ENCODE results near the gene S1PR3. TPM values are rescaled to one million over a fixed set of nuclear protein-coding genes. Genes with fewer than 3 reads are reported as not detected.

Gene S1PR3
- polyA plus RNA-seq, 4 donors, result 0.22 to 6.1 (median 3.3) TPM

DNA sequence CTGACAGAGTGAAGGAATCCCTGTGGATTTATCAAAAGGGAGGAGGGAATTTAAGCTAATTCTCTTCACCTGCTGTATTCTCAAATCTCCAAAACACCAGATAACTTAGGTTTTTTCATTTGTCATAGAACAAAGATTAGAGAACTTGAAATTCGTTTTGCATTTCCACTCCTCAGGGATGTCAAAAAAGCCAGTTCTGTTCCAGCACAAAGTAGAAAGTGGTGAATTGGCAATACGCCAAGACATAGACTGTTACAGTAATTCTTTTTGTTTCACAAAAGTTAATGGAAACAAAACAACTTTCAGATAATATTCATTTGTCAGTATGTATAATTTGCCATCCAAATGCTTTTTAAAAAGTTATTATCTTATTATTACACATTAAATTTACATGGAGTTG, 15.0 kb downstream of the S1PR3 start:
- DNase-seq (no peak), FAIRE-seq (no peak)

DNA sequence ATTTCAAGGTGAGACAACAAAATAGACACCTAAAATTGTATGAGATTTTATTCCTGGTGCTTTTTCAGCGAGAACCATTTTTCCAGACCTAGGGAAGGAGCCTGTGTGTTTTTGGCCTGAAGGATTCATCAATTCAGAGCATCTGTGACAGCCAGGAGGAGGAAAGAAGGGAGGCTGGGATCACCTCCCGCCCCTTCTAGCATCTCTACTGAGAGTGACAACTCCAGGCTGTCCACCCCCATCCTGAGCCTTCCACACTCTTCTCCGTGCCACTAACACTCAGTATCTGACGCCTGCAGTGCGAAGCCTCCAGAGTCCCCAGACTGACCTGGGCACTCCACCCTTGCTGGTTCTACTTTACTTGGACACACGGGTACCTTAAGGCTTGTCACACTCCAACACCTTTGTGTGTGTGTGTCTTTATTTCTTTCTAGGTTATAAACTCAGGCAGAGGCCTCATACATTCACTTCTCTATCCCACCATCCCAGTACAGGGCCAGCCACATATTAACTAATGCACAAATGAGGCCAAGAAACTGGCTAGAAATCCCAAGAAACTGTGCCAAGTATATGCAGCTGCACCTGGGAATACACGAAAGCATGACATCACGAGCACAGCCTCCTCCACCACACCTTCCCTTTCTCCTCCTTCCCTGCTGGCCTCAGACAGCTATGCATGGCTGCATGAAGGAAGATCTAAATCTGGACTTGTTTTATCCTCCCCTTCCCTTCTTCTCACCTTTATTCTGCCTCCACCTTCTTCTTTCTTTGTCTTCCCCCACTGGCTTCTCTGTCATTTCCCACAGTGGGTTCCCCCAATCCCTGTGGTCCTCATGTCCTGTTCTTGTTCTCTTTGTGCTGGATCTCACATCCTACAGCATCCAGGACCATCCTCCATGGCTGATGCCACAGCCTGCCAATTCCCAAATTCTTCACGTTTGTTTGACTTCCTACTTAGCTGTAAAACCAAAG, 16.0 kb downstream of the S1PR3 start:
- Histone ChIP-seq H3K4me3 (ENCODE audit: low read depth in 1 of 3, low read length in 3 of 3) (no peak overlapping the region), H3K4me1 (ENCODE audit: control insufficient read depth in 3 of 3, insufficient read depth in 2 of 3, low read depth in 1 of 3, low read length in 2 of 3) (no peaks in the 10 kb centered on the region), H3K36me3 (ENCODE audit: control insufficient read depth in 3 of 3, insufficient read depth in 2 of 3, low read depth in 1 of 3, low read length in 3 of 3) (peaks cover 0 to 6% (median 0%) of the 10 kb centered on the region in 3 donors), H3K27me3 (ENCODE audit: control insufficient read depth in 3 of 3, insufficient read depth in 3 of 3, low read length in 3 of 3) (no peaks in the 10 kb centered on the region), H3K9me3 (ENCODE audit: control insufficient read depth in 2 of 2, insufficient read depth in 1 of 2, low read depth in 1 of 2, low read length in 1 of 2) (no peaks in the 10 kb centered on the region), H3K27ac (ENCODE audit: low read depth in 1 of 3, low read length in 2 of 3) (no peak overlapping the region)
- FAIRE-seq, result no peak
- 48 to 71% (median 54%) methylated on average over 9 of the region's 9 CpGs for WGBS, 3 donors
- no peak for DNase-seq

More for the DNA sequence above, 15.0 kb downstream of the S1PR3 start:
- no peaks in the 10 kb centered on the region for H3K9me3 ChIP-seq (ENCODE audit: control insufficient read depth in 2 of 2, insufficient read depth in 1 of 2, low read depth in 1 of 2, low read length in 1 of 2)
- WGBS, 3 donors, result 17 to 40% (median 32%) methylated on average over 2 of the region's 2 CpGs
- H3K27me3 ChIP-seq (ENCODE audit: control insufficient read depth in 3 of 3, insufficient read depth in 3 of 3, low read length in 3 of 3), result no peaks in the 10 kb centered on the region
- no peaks in the 10 kb centered on the region for H3K4me1 ChIP-seq (ENCODE audit: control insufficient read depth in 3 of 3, insufficient read depth in 2 of 3, low read depth in 1 of 3, low read length in 2 of 3)
- H3K36me3 ChIP-seq (ENCODE audit: control insufficient read depth in 3 of 3, insufficient read depth in 2 of 3, low read depth in 1 of 3, low read length in 3 of 3), result peaks cover 0 to 13% (median 0%) of the 10 kb centered on the region in 3 donors
- H3K4me3 ChIP-seq (ENCODE audit: low read depth in 1 of 3, low read length in 3 of 3), result no peak overlapping the region
- no peak overlapping the region for H3K27ac ChIP-seq (ENCODE audit: low read depth in 1 of 3, low read length in 2 of 3)

GRCh38 chr9:89008055-89008743, 16.9 kb downstream of the S1PR3 start:
- Histone ChIP-seq H3K36me3 (ENCODE audit: control insufficient read depth in 3 of 3, insufficient read depth in 2 of 3, low read depth in 1 of 3, low read length in 3 of 3) (peaks cover 0 to under 1% (median 0%) of the 10 kb centered on the region in 3 donors), H3K27ac (ENCODE audit: low read depth in 1 of 3, low read length in 2 of 3) (no peak overlapping the region), H3K9me3 (ENCODE audit: control insufficient read depth in 2 of 2, insufficient read depth in 1 of 2, low read depth in 1 of 2, low read length in 1 of 2) (no peaks in the 10 kb centered on the region), H3K27me3 (ENCODE audit: control insufficient read depth in 3 of 3, insufficient read depth in 3 of 3, low read length in 3 of 3) (no peaks in the 10 kb centered on the region), H3K4me3 (ENCODE audit: low read depth in 1 of 3, low read length in 3 of 3) (no peak overlapping the region), H3K4me1 (ENCODE audit: control insufficient read depth in 3 of 3, insufficient read depth in 2 of 3, low read depth in 1 of 3, low read length in 2 of 3) (no peaks in the 10 kb centered on the region)
- FAIRE-seq (no peak), DNase-seq (no peak)
- WGBS, 3 donors, result 85 to 87% (median 87%) methylated on average over 9 of the region's 9 CpGs

DNA sequence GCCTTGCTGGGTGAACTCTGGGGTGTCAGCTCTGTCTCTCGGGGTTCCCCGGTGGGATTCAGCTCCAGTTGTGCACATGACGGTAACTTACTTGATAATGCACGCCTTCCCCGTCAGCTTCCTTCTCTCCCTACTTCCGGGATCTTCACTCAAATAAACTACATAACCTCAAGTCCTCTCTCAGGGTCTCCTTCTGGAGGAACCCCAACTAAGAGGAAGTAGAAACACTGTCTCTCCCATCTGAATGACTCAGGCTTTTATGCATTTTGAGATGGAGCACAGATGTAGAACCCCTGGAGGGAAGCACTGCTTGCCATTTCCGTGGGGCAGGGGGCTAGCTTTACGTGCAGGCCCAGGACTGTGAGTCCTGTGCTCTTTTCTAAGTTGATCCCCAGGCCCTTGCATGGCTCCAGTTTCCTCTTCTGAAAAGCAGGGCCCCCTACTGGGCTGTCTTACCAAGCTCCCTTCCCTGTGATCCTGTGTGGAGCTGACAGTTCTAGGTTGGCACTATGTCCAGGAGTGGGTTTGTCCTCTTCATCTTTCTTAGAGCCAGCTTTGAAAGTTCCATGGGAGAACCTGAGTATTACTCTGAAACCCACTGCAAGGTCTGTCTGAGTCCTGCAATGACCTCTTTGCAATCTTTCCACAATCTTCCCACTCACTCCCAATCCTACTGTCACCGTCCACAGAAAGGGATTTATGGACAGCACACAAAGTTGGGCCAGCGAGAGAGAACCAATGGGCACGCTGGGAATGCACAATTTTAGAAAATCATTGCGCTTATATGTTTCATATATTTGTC, 17.7 kb downstream of the S1PR3 start:
- DNase-seq, result no peak
- Histone ChIP-seq H3K36me3 (ENCODE audit: control insufficient read depth in 3 of 3, insufficient read depth in 2 of 3, low read depth in 1 of 3, low read length in 3 of 3) (no peaks in the 10 kb centered on the region), H3K4me3 (ENCODE audit: low read depth in 1 of 3, low read length in 3 of 3) (no peak overlapping the region), H3K27me3 (ENCODE audit: control insufficient read depth in 3 of 3, insufficient read depth in 3 of 3, low read length in 3 of 3) (no peaks in the 10 kb centered on the region), H3K4me1 (ENCODE audit: control insufficient read depth in 3 of 3, insufficient read depth in 2 of 3, low read depth in 1 of 3, low read length in 2 of 3) (no peaks in the 10 kb centered on the region), H3K27ac (ENCODE audit: low read depth in 1 of 3, low read length in 2 of 3) (no peak overlapping the region), H3K9me3 (ENCODE audit: control insufficient read depth in 2 of 2, insufficient read depth in 1 of 2, low read depth in 1 of 2, low read length in 1 of 2) (no peaks in the 10 kb centered on the region)
- WGBS, 3 donors, result 77 to 80% (median 80%) methylated on average over 12 of the region's 12 CpGs
- FAIRE-seq, result no peak

GRCh38 chr9:89009546-89009840, 18.2 kb downstream of the S1PR3 start:
- no peaks in the 10 kb centered on the region for H3K9me3 ChIP-seq (ENCODE audit: control insufficient read depth in 2 of 2, insufficient read depth in 1 of 2, low read depth in 1 of 2, low read length in 1 of 2)
- WGBS, 3 donors, result 88 to 93% (median 89%) methylated on average over 9 of the region's 9 CpGs
- FAIRE-seq (no peak), DNase-seq (no peak)
- H3K36me3 ChIP-seq (ENCODE audit: control insufficient read depth in 3 of 3, insufficient read depth in 2 of 3, low read depth in 1 of 3, low read length in 3 of 3), result no peaks in the 10 kb centered on the region
- no peak overlapping the region for H3K4me3 ChIP-seq (ENCODE audit: low read depth in 1 of 3, low read length in 3 of 3)
- no peak overlapping the region for H3K27ac ChIP-seq (ENCODE audit: low read depth in 1 of 3, low read length in 2 of 3)
- H3K4me1 ChIP-seq (ENCODE audit: control insufficient read depth in 3 of 3, insufficient read depth in 2 of 3, low read depth in 1 of 3, low read length in 2 of 3), result no peaks in the 10 kb centered on the region
- no peaks in the 10 kb centered on the region for H3K27me3 ChIP-seq (ENCODE audit: control insufficient read depth in 3 of 3, insufficient read depth in 3 of 3, low read length in 3 of 3)

GRCh38 chr9:89010056-89010455, 18.8 kb downstream of the S1PR3 start:
- H3K4me1 ChIP-seq (ENCODE audit: control insufficient read depth in 3 of 3, insufficient read depth in 2 of 3, low read depth in 1 of 3, low read length in 2 of 3), result no peaks in the 10 kb centered on the region
- H3K9me3 ChIP-seq (ENCODE audit: control insufficient read depth in 2 of 2, insufficient read depth in 1 of 2, low read depth in 1 of 2, low read length in 1 of 2), result no peaks in the 10 kb centered on the region
- no peaks in the 10 kb centered on the region for H3K27me3 ChIP-seq (ENCODE audit: control insufficient read depth in 3 of 3, insufficient read depth in 3 of 3, low read length in 3 of 3)
- no peak for DNase-seq
- 78 to 84% (median 80%) methylated on average over 10 of the region's 10 CpGs for WGBS, 3 donors
- H3K36me3 ChIP-seq (ENCODE audit: control insufficient read depth in 3 of 3, insufficient read depth in 2 of 3, low read depth in 1 of 3, low read length in 3 of 3), result no peaks in the 10 kb centered on the region
- no peak overlapping the region for H3K27ac ChIP-seq (ENCODE audit: low read depth in 1 of 3, low read length in 2 of 3)
- H3K4me3 ChIP-seq (ENCODE audit: low read depth in 1 of 3, low read length in 3 of 3), result no peak overlapping the region
- no peak for FAIRE-seq

GRCh38 chr9:89010526-89011111, 19.4 kb downstream of the S1PR3 start:
- Histone ChIP-seq H3K4me3 (ENCODE audit: low read depth in 1 of 3, low read length in 3 of 3) (no peak overlapping the region), H3K27me3 (ENCODE audit: control insufficient read depth in 3 of 3, insufficient read depth in 3 of 3, low read length in 3 of 3) (no peaks in the 10 kb centered on the region), H3K9me3 (ENCODE audit: control insufficient read depth in 2 of 2, insufficient read depth in 1 of 2, low read depth in 1 of 2, low read length in 1 of 2) (no peaks in the 10 kb centered on the region), H3K27ac (ENCODE audit: low read depth in 1 of 3, low read length in 2 of 3) (no peak overlapping the region), H3K4me1 (ENCODE audit: control insufficient read depth in 3 of 3, insufficient read depth in 2 of 3, low read depth in 1 of 3, low read length in 2 of 3) (no peaks in the 10 kb centered on the region), H3K36me3 (ENCODE audit: control insufficient read depth in 3 of 3, insufficient read depth in 2 of 3, low read depth in 1 of 3, low read length in 3 of 3) (no peaks in the 10 kb centered on the region)
- FAIRE-seq (no peak), DNase-seq (no peak)
- WGBS, 3 donors, result 77 to 82% (median 78%) methylated on average over 6 of the region's 6 CpGs

GRCh38 chr9:89011683-89012082, 20.4 kb downstream of the S1PR3 start:
- no peak overlapping the region for H3K27ac ChIP-seq (ENCODE audit: low read depth in 1 of 3, low read length in 2 of 3)
- WGBS, 3 donors, result 81 to 93% (median 92%) methylated on average over 2 of the region's 2 CpGs
- DNase-seq (no peak), FAIRE-seq (no peak)
- H3K4me1 ChIP-seq (ENCODE audit: control insufficient read depth in 3 of 3, insufficient read depth in 2 of 3, low read depth in 1 of 3, low read length in 2 of 3), result no peaks in the 10 kb centered on the region
- H3K9me3 ChIP-seq (ENCODE audit: control insufficient read depth in 2 of 2, insufficient read depth in 1 of 2, low read depth in 1 of 2, low read length in 1 of 2), result no peaks in the 10 kb centered on the region
- H3K4me3 ChIP-seq (ENCODE audit: low read depth in 1 of 3, low read length in 3 of 3), result no peak overlapping the region
- H3K27me3 ChIP-seq (ENCODE audit: control insufficient read depth in 3 of 3, insufficient read depth in 3 of 3, low read length in 3 of 3), result no peaks in the 10 kb centered on the region
- no peaks in the 10 kb centered on the region for H3K36me3 ChIP-seq (ENCODE audit: control insufficient read depth in 3 of 3, insufficient read depth in 2 of 3, low read depth in 1 of 3, low read length in 3 of 3)

Data from small intestine (tissue), 7 donors.